Measurements from ENCODE around the gene NTS. TPM values are rescaled to one million over a fixed set of nuclear protein-coding genes. Genes with fewer than 3 reads are reported as not detected.
A peak's percentile ranks its signal among the peaks of the same experiment; 100 is the strongest.

Gene NTS
- total RNA-seq (not detected), polyA plus RNA-seq (under 1 TPM; 0.05 to 0.15 (median 0.05) TPM)
- long read RNA-seq, donor 1: 0 reads
- long read RNA-seq, donor 2: 0 reads

GRCh38 chr12:85874031-85874461 lies at the start of gene NTS:
TSS of gene NTS (plus strand) at chr12:85874295. CDS start at chr12:85874404, 109 bp downstream.
- intact Hi-C loops (cut with DNase I): loop anchor here (5.0 kb wide), 2 partner anchors 297 to 407 kb away; no protein-coding TSS in a partner anchor
- Histone ChIP-seq H3K9me3 (no peaks in the 10 kb centered on the region), H3K4me1 (no peaks in the 10 kb centered on the region), H3K4me3 (no peak within 1 kb of the TSS), H3K36me3 (ENCODE audit: insufficient read depth in 1 of 2, low read depth in 1 of 2) (no peaks in the 10 kb centered on the region), H3K27ac (no peak within 1 kb of the TSS), H3K27me3 (ENCODE audit: insufficient read depth in 3 of 3, low read length in 2 of 3) (no peaks in the 10 kb centered on the region)
- TF ChIP-seq CTCF (IDR thresholded peaks at IDR 0.05): no peak
- 12 to 20% (median 16%) methylated on average over 3 of the region's 3 CpGs for WGBS, 3 donors
- ATAC-seq (no peak), DNase-seq (no peak)

GRCh38 chr12:85825746-85826145 lies 48.3 kb upstream of the NTS start:
- H3K36me3 ChIP-seq (ENCODE audit: insufficient read depth in 1 of 2, low read depth in 1 of 2): no peaks in the 10 kb centered on the region
- intact Hi-C loops (cut with DNase I): no loop called here

GRCh38 chr12:85828576-85828975 lies 45.5 kb upstream of the NTS start:
- H3K36me3 ChIP-seq (ENCODE audit: insufficient read depth in 1 of 2, low read depth in 1 of 2): no peaks in the 10 kb centered on the region
- H3K4me3 ChIP-seq: no peak overlapping the region
- ATAC-seq (no peak), DNase-seq (no peak)
- 91 to 95% (median 93%) methylated on average over 1 of the region's 1 CpG for WGBS, 3 donors
- no peak overlapping the region for H3K27ac ChIP-seq
- H3K27me3 ChIP-seq (ENCODE audit: insufficient read depth in 3 of 3, low read length in 2 of 3): no peaks in the 10 kb centered on the region
- no peaks in the 10 kb centered on the region for H3K9me3 ChIP-seq
- TF ChIP-seq CTCF (IDR thresholded peaks at IDR 0.05): no peak
- intact Hi-C loops (cut with DNase I): no loop called here
- peaks cover 5% of the 10 kb centered on the region for H3K4me1 ChIP-seq

More at GRCh38 chr12:85825746-85826145, 48.3 kb upstream of the NTS start:
- DNase-seq: no peak
- H3K9me3 ChIP-seq: no peaks in the 10 kb centered on the region
- H3K4me3 ChIP-seq: no peak overlapping the region
- no peak overlapping the region for H3K27ac ChIP-seq
- no peaks in the 10 kb centered on the region for H3K27me3 ChIP-seq (ENCODE audit: insufficient read depth in 3 of 3, low read length in 2 of 3)
- ATAC-seq: no peak
- no peak for TF ChIP-seq CTCF (IDR thresholded peaks at IDR 0.05)
- no peaks in the 10 kb centered on the region for H3K4me1 ChIP-seq

GRCh38 chr12:85829391-85829790 lies 44.7 kb upstream of the NTS start:
- Histone ChIP-seq H3K27me3 (ENCODE audit: insufficient read depth in 3 of 3, low read length in 2 of 3) (no peaks in the 10 kb centered on the region), H3K27ac (no peak overlapping the region), H3K36me3 (ENCODE audit: insufficient read depth in 1 of 2, low read depth in 1 of 2) (no peaks in the 10 kb centered on the region), H3K4me1 (peaks cover 5% of the 10 kb centered on the region), H3K4me3 (no peak overlapping the region), H3K9me3 (no peaks in the 10 kb centered on the region)
- no peak for DNase-seq
- intact Hi-C loops (cut with DNase I): no loop called here
- no peak for TF ChIP-seq CTCF (IDR thresholded peaks at IDR 0.05)
- WGBS, 3 donors: 84 to 91% (median 90%) methylated on average over 2 of the region's 2 CpGs
- no peak for ATAC-seq

GRCh38 chr12:85831327-85831990 lies 42.6 kb upstream of the NTS start:
- WGBS, 3 donors: 59 to 66% (median 60%) methylated on average over 2 of the region's 2 CpGs
- H3K4me1 ChIP-seq: peaks cover 5% of the 10 kb centered on the region

More at GRCh38 chr12:85831327-85831990, 42.6 kb upstream of the NTS start:
- Histone ChIP-seq H3K27ac (no peak overlapping the region), H3K27me3 (ENCODE audit: insufficient read depth in 3 of 3, low read length in 2 of 3) (no peaks in the 10 kb centered on the region), H3K36me3 (ENCODE audit: insufficient read depth in 1 of 2, low read depth in 1 of 2) (no peaks in the 10 kb centered on the region), H3K4me3 (peak overlapping the region; percentile 4), H3K9me3 (no peaks in the 10 kb centered on the region)
- no peak for ATAC-seq
- intact Hi-C loops (cut with DNase I): no loop called here
- no peak for TF ChIP-seq CTCF (IDR thresholded peaks at IDR 0.05)
- DNase-seq: no peak

Measured in psoas muscle (tissue), 8 donors.